ENCODE data around the gene MSH2.
"Not testable (repeated sequence)": the region's sequence is repeated elsewhere in the genome, so short reads cannot be mapped to it uniquely, and the experiment has no call there.

MSH2 gene

DNA sequence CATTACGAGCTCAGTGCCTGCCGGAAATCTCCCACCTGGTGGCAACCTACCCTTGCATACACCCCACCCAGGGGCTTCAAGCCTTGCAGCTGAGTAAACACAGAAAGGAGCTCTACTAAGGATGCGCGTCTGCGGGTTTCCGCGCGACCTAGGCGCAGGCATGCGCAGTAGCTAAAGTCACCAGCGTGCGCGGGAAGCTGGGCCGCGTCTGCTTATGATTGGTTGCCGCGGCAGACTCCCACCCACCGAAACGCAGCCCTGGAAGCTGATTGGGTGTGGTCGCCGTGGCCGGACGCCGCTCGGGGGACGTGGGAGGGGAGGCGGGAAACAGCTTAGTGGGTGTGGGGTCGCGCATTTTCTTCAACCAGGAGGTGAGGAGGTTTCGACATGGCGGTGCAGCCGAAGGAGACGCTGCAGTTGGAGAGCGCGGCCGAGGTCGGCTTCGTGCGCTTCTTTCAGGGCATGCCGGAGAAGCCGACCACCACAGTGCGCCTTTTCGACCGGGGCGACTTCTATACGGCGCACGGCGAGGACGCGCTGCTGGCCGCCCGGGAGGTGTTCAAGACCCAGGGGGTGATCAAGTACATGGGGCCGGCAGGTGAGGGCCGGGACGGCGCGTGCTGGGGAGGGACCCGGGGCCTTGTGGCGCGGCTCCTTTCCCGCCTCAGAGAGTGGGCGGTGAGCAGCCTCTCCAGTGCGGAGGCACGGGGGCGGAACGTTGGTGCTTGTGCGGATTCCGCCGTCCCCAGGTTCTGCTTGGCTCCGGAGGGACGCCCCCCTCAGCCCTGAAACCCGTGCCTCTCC, at the start of gene MSH2:
Gene MSH2 (plus strand): TSS at position 352 of the 804 bp plus-strand sequence. CDS start 36 bp downstream, at position 388.
- DNase-seq: peak; percentile 93

- no peak for DNase-seq
These were observed 48.7 kb upstream of the MSH2 start for GRCh38 chr2:47354013-47354847.

GRCh38 chr2:47354848-47355204, 48.1 kb upstream of the MSH2 start:
- no peak for DNase-seq

- DNase-seq: no peak
These were observed 45.5 kb upstream of the MSH2 start for GRCh38 chr2:47357483-47357882.

DNA sequence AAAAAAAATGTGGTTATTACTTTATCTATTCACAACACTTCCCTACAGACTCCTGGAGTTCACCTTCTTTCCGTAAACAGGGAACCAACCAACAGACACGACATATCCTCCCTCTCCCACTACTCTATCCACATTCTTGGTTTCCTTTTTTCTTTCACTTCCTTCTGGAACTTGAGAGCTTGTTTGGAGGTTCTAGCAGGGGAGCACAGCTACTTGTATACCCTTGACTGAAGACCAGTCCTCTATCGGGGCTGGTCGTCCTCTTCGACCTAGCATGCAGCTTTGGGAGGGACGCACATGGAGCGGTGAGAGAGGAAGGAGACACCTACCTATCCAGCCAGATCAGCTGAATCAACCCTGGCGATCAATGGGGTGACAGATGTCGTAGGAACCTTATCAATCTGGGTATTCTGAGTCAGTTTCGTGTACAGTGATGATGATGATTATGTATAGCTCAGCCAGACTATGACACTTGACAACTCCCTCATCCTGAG, 43.5 kb upstream of the MSH2 start:
- DNase-seq: no peak

- DNase-seq: no peak
These were observed 42.7 kb upstream of the MSH2 start for GRCh38 chr2:47360283-47360682.

DNA sequence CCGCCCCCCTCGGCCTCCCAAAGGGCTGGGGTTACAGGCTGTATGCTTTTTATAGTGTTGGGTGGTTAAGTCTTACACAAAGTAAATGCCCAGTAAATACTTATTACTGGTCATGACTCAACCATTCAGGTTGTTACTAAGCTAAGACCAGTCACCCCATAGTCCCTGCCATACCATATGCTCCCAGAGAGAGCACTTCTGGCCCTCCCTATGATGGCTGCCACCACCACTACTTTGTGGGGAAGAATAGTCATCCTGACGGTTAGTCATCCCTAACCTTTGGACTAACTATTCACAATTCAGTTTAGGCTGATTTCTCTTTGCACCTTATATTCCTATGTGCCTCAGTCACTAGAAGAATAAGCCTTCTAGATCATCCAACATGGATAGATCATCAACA, 42.0 kb upstream of the MSH2 start:
- no peak for DNase-seq

DNA sequence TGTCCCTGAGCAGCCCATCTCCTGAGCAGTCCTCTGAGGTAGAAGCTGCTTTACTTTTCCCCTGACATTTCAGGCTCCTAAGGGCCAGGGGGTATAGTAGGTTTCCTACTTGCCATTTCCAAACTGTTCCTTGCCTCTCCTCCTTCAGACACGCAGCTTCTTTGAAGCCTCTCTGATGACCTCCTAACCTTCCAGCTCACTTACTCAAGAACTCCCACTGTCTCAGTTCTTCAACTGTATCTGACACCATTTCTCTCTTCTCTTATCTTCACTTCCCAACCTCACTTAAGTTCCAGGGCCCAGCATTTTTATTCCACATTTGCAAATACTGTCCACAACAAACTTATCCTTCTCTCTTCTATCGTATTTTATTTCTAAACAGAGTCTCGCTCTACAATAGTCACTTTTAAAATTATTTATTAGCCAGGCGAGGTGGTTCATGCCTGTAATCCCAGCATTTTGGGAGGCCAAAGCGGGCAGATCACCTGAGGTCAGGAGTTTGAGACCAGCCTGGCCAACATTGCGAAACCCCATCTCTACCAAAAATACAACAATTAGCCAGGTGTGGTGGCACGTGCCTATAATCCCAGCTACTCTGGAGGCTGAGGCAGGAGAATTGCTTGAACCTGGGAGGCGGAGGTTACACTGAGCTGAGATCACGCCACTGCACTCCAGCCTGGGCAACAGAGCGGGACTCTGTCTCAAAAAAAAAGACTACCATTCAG, 41.3 kb upstream of the MSH2 start:
- not testable (repeated sequence) for DNase-seq

GRCh38 chr2:47373747-47374146, 29.2 kb upstream of the MSH2 start:
- DNase-seq: no peak

- no peak for DNase-seq
These were observed 27.6 kb upstream of the MSH2 start for GRCh38 chr2:47375307-47375706.

GRCh38 chr2:47379384-47379783, 23.6 kb upstream of the MSH2 start:
- DNase-seq: no peak

- DNase-seq: no peak
These were observed 21.5 kb upstream of the MSH2 start for GRCh38 chr2:47381408-47381807.

GRCh38 chr2:47386551-47386950, 16.4 kb upstream of the MSH2 start:
- no peak for DNase-seq

- no peak for DNase-seq
These were observed 14.1 kb upstream of the MSH2 start for GRCh38 chr2:47388888-47389287.

GRCh38 chr2:47389692-47390091, 13.3 kb upstream of the MSH2 start:
- DNase-seq: no peak

DNA sequence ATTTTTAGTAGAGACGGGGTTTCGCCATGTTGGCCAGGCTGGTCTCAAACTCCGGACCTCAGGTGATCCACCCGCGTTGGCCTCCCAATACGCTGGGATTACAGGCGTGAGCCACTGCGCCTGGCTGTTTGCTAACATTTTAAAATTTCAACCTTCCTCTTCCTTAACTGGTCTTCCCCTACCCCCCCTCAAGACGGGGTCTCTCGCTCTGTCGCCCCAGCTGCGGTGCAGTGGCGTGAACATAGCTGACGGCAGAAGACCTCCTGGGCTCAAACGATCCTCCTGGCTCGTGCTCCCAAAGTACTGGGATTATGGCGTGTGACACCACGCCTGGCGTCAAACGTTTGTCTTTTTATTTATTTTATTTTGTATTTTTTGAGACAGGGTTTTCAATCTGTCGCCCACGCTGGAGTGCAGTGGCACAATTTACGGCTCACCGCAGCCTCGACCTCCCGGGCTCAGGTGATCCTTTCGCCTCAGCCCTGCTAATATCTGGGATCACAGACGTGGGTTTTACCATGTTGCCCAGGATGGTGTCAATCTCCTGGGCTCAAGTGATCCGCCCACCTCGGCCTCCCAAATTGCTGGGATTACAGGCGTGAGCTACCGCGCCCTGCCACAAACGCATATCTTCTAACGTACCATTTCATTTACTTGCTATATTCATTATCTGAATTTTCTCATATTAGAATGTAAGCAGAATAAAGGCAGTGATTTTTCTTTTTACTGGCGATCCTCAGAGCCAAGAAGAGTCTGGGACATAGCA, 984 bp upstream of the MSH2 start:
- DNase-seq: no peak

DNA sequence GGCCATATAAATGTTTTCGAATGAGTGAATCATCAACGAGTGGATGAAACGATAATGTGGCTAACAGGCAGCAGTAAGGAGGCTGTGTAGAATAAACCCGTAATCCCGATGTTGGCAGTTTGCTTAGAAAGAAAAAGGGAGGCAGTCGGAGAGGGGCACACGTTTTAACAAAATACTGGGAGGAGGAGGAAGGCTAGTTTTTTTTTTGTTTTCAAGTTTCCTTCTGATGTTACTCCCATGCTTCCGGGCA, 476 bp upstream of the MSH2 start:
- DNase-seq: no peak

GRCh38 chr2:47403609-47404193, 745 bp downstream of the MSH2 start:
- no peak for DNase-seq

GRCh38 chr2:47404356-47404755, 1.4 kb downstream of the MSH2 start:
- DNase-seq: no peak

DNA sequence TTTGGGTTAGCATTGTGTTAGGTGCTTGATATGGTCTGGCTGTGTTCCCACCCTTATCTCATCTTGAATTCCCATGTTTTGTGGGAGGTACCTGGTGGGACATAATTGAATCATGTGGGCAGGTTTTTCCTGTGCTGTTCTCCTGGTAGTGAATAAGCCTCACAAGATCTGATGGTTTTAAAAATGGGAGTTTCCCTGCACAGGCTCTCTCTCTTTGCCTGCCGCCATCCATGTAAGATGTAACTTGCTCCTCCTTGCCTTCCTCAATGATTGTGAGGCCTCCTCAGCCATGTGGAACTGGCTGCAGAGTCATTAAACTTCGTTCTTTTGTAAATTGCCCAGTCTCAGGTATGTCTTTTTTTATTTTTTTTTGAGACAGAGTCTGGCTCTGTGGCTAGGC, 2.8 kb downstream of the MSH2 start:
- no peak for DNase-seq

DNA sequence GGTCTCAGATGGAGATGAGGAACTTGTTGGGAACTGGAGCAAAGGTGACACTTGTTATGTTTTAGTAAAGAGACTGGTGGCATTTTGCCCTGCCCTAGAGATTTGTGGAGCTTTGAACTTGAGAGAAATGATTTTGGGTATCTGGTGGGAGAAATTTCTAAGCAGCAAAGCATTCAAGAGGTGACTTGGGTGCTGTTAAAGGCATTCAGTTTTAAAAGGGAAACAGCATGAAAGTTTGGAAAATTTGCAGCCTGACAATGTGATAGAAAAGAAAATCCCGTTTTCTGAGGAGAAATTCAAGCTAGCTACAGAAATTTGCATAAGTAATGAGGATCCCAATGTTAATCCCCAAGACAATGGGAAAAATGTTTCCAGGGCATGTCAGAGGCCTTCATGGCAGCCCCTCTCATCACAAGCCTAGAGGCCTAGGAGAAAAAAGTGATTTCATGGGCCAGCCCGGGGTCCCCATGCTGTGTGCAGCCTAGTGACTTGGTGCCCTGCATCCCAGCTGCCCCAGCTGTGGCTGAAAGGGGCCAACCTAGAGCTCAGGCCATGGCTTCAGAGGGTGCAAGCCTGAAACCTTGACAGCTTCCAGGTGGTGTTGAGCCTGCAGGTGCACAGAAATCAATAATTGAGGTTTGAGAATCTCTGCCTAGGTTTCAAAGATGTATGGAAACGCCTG, 3.8 kb downstream of the MSH2 start:
- DNase-seq: not testable (repeated sequence)

DNA sequence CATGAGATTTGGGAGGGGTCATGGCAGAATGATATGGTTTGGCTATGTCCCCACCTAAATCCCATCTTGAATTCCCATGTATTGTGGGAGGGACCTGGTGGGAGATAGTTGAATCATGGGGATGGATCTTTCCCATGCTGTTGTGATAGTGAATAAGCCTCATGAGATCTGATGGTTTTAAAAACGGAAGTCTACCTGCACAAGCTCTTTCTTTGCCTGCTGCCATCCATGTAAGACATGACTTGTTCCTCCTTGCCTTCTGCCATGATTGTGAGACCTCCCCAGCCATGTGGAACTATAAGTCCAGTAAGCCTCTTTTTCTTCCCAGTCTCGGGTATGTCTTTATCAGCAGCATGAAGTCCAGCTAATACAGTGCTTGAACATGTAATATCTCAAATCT, 5.0 kb downstream of the MSH2 start:
- DNase-seq: not testable (repeated sequence)

Measured in CD4-positive, alpha-beta T cell treated with Interleukin-17A for 4 hours (primary cell).